ENCODE measurements around the gene FANK1. TPM values are rescaled to one million over a fixed set of nuclear protein-coding genes. Genes with fewer than 3 reads are reported as not detected.

FANK1 gene
- total and polyA plus RNA-seq, 12 donors, result 1.7 to 23.7 (median 4.6) TPM

- Histone ChIP-seq H3K4me3 (no peak overlapping the region), H3K27ac (no peak overlapping the region), H3K27me3 (no peaks in the 10 kb centered on the region), H3K4me1 (replicated peaks in 1 of 2) (no peaks in the 10 kb centered on the region), H3K9me3 (replicated peaks in 1 of 3) (no peaks in the 10 kb centered on the region), H3K36me3 (replicated peaks in 1 of 2) (no peaks in the 10 kb centered on the region)
- WGBS, 4 donors, result 76 to 87% (median 83%) methylated on average over 4 of the region's 4 CpGs
- no peak for TF ChIP-seq POLR2A (IDR thresholded peaks at IDR 0.05)
- no peak for TF ChIP-seq CTCF (IDR thresholded peaks at IDR 0.05)
- DNase-seq, result no peak
- intact Hi-C loops (cut with DNase I), result loop anchor here (5.0 kb wide), 2 partner anchors 403 to 518 kb away; partner anchors contain the start of gene ADAM12 (in 1 of the 2)
These were observed 88.0 kb downstream of the FANK1 start for GRCh38 chr10:125984346-125984745.

DNA sequence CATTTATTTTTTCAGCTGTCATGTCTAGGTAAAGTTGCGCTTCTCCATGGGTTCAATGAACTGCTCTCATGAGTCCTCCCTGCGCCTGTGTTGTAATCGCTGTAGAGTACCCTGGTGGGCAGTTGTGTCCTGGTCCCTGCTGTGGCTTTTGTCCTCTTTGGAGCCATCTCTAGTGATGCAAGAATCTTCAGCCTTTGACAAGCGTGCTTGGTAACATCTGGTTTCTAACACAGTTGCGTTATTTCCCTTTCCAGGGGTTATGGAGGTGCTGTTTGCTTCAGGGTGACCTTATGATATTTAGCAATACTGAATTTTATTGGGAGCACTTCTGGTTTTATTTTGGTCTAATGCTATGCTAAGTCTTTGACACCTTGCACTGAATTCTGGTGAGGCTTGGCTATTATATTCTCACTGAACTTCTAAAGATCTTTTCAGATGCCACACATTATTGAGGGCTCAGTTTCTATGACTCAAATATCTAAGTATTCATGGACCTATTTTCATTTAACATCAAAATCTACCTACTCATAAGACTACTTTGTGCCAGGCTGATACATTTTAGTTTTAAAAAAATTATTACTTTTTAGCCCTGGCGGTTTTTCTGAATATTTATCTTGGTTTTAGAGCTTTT lies 88.6 kb downstream of the FANK1 start:
- no peaks in the 10 kb centered on the region for H3K27me3 ChIP-seq
- no peak overlapping the region for H3K27ac ChIP-seq
- no peaks in the 10 kb centered on the region for H3K36me3 ChIP-seq (replicated peaks in 1 of 2)
- WGBS, 4 donors, result 77 to 90% (median 85%) methylated on average over 6 of the region's 6 CpGs
- TF ChIP-seq CTCF (IDR thresholded peaks at IDR 0.05), result no peak
- TF ChIP-seq POLR2A (IDR thresholded peaks at IDR 0.05), result no peak
- H3K4me1 ChIP-seq (replicated peaks in 1 of 2), result no peaks in the 10 kb centered on the region
- intact Hi-C loops (cut with DNase I), result loop anchor here (5.0 kb wide), 3 partner anchors 317 to 517 kb away; partner anchors contain the start of gene ADAM12 (in 1 of the 2)
- no peak overlapping the region for H3K4me3 ChIP-seq
- no peak for DNase-seq
- H3K9me3 ChIP-seq (replicated peaks in 1 of 3), result no peaks in the 10 kb centered on the region

GRCh38 chr10:125985557-125986240 lies 89.3 kb downstream of the FANK1 start:
- TF ChIP-seq POLR2A (IDR thresholded peaks at IDR 0.05), result no peak
- TF ChIP-seq CTCF (IDR thresholded peaks at IDR 0.05), result no peak
- H3K27me3 ChIP-seq, result no peaks in the 10 kb centered on the region
- no peaks in the 10 kb centered on the region for H3K9me3 ChIP-seq (replicated peaks in 1 of 3)
- no peak overlapping the region for H3K4me3 ChIP-seq
- no peaks in the 10 kb centered on the region for H3K4me1 ChIP-seq (replicated peaks in 1 of 2)
- H3K36me3 ChIP-seq (replicated peaks in 1 of 2), result no peaks in the 10 kb centered on the region
- intact Hi-C loops (cut with DNase I), result loop anchor here in 1 of 2 donors (5.0 kb wide), 1 partner anchor 317 kb away; no protein-coding TSS in a partner anchor
- no peak for DNase-seq
- H3K27ac ChIP-seq, result no peak overlapping the region
- 88 to 92% (median 91%) methylated on average over 5 of the region's 5 CpGs for WGBS, 4 donors

GRCh38 chr10:125989791-125990190 lies 93.4 kb downstream of the FANK1 start:
- intact Hi-C loops (cut with DNase I), result loop anchor here in 1 of 2 donors (5.0 kb wide), 1 partner anchor 313 kb away; no protein-coding TSS in a partner anchor
- H3K36me3 ChIP-seq (replicated peaks in 1 of 2), result no peaks in the 10 kb centered on the region
- no peak overlapping the region for H3K27ac ChIP-seq
- H3K4me3 ChIP-seq, result no peak overlapping the region
- DNase-seq, result no peak
- H3K4me1 ChIP-seq (replicated peaks in 1 of 2), result no peaks in the 10 kb centered on the region
- TF ChIP-seq CTCF (IDR thresholded peaks at IDR 0.05) (no peak), POLR2A (IDR thresholded peaks at IDR 0.05) (no peak)
- no peaks in the 10 kb centered on the region for H3K9me3 ChIP-seq (replicated peaks in 1 of 3)
- WGBS, 4 donors, result 87 to 98% (median 96%) methylated on average over 5 of the region's 5 CpGs
- H3K27me3 ChIP-seq, result no peaks in the 10 kb centered on the region
